Nephron (organoid): Measurements from ENCODE around the gene LPCAT2.

Source experiments
- H3K27ac Mint-ChIP-seq, 3 experiments: 2 replicates each; pipeline ENCODE4 v1.8.0; 2020; ENCODE audit warnings: mixed read lengths in 3 of 3, mild to moderate bottlenecking in 2 of 3, moderate library complexity in 1 of 3
- H3K27me3 Mint-ChIP-seq: 2 replicates; pipeline ENCODE4 v1.8.0; 2021; ENCODE audit warnings: low read depth, mild to moderate bottlenecking, moderate library complexity, mixed read lengths
- H3K36me3 Mint-ChIP-seq: 2 replicates; pipeline ENCODE4 v1.8.0; 2020; ENCODE audit warnings: low read depth, mixed read lengths
- H3K4me1 Mint-ChIP-seq: 2 replicates; pipeline ENCODE4 v1.8.0; 2020; ENCODE audit warnings: mixed read lengths
- H3K4me3 Mint-ChIP-seq, 3 experiments: 2 replicates each; pipeline ENCODE4 v1.8.0; 2020; ENCODE audit warnings: mild to moderate bottlenecking in 3 of 3, mixed read lengths in 3 of 3, moderate library complexity in 2 of 3
- H3K9me3 Mint-ChIP-seq: 2 replicates; pipeline ENCODE4 v1.8.0; 2020; ENCODE audit warnings: mixed read lengths
- TF ChIP-seq, protein P1 (sequence below), 3 experiments: fragments of 200-600 bp; sonication (generic); IDR thresholded peaks; one replicate each; pipeline ENCODE4 v1.5.0; 2021; ENCODE audit warnings: antibody characterized with exemption in 3 of 3; ENCODE audit not compliant: unreplicated experiment in 3 of 3

LPCAT2 gene

GRCh38 chr16:55622930-55623561 is 114.2 kb downstream of the LPCAT2 start:
- TF ChIP-seq, protein P1, sequence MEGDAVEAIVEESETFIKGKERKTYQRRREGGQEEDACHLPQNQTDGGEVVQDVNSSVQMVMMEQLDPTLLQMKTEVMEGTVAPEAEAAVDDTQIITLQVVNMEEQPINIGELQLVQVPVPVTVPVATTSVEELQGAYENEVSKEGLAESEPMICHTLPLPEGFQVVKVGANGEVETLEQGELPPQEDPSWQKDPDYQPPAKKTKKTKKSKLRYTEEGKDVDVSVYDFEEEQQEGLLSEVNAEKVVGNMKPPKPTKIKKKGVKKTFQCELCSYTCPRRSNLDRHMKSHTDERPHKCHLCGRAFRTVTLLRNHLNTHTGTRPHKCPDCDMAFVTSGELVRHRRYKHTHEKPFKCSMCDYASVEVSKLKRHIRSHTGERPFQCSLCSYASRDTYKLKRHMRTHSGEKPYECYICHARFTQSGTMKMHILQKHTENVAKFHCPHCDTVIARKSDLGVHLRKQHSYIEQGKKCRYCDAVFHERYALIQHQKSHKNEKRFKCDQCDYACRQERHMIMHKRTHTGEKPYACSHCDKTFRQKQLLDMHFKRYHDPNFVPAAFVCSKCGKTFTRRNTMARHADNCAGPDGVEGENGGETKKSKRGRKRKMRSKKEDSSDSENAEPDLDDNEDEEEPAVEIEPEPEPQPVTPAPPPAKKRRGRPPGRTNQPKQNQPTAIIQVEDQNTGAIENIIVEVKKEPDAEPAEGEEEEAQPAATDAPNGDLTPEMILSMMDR (IDR thresholded peaks at IDR 0.05; ENCODE audit: unreplicated experiment in 3 of 3), result no peak
- Mint-ChIP-seq H3K27me3 (peaks cover 21% of the 10 kb centered on the region), H3K4me1 (no peaks in the 10 kb centered on the region), H3K4me3 (no peak overlapping the region), H3K9me3 (peaks cover 18% of the 10 kb centered on the region), H3K36me3 (no peaks in the 10 kb centered on the region), H3K27ac (no peak overlapping the region)

- no peaks in the 10 kb centered on the region for H3K36me3 Mint-ChIP-seq
- TF ChIP-seq, protein P1 (IDR thresholded peaks at IDR 0.05; ENCODE audit: unreplicated experiment in 3 of 3), result no peak
- no peak overlapping the region for H3K27ac Mint-ChIP-seq
- H3K9me3 Mint-ChIP-seq, result peaks cover 12% of the 10 kb centered on the region
- H3K4me1 Mint-ChIP-seq, result no peaks in the 10 kb centered on the region
- no peak overlapping the region for H3K4me3 Mint-ChIP-seq
- H3K27me3 Mint-ChIP-seq, result peaks cover 15% of the 10 kb centered on the region
Measured at GRCh38 chr16:55623640-55624039, 114.8 kb downstream of the LPCAT2 start.

- TF ChIP-seq, protein P1 (IDR thresholded peaks at IDR 0.05; ENCODE audit: unreplicated experiment in 3 of 3), result no peak
- no peaks in the 10 kb centered on the region for H3K36me3 Mint-ChIP-seq
- peaks cover 8% of the 10 kb centered on the region for H3K27me3 Mint-ChIP-seq
- H3K4me1 Mint-ChIP-seq, result no peaks in the 10 kb centered on the region
- H3K27ac Mint-ChIP-seq, result no peak overlapping the region
- H3K9me3 Mint-ChIP-seq, result peaks cover 6% of the 10 kb centered on the region
- H3K4me3 Mint-ChIP-seq, result no peak overlapping the region
Measured at GRCh38 chr16:55624696-55625095, 115.8 kb downstream of the LPCAT2 start.

DNA sequence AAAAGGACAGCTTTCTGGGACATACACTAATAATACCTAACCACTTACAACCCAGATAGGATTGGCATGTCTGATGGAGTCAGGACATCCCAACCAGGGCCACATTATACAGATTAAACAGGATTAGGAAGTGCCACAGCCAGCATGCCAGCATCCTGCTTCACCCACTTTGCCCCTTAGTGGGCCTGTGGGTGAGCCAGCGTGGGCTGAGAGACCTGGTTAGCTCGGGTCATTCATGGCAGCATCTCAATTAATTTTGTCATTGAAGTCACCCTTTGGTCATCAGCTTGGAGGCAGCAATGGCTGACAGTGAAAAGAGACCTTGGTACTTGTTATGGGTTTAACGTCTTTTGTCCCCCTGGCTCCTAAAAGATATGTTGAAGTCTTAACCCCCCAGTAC is 117.0 kb downstream of the LPCAT2 start:
- Mint-ChIP-seq H3K27me3 (peaks cover 8% of the 10 kb centered on the region), H3K36me3 (no peaks in the 10 kb centered on the region), H3K4me1 (no peaks in the 10 kb centered on the region), H3K27ac (no peak overlapping the region), H3K9me3 (peaks cover 3% of the 10 kb centered on the region), H3K4me3 (no peak overlapping the region)
- TF ChIP-seq, protein P1 (IDR thresholded peaks at IDR 0.05; ENCODE audit: unreplicated experiment in 3 of 3), result no peak

- H3K27me3 Mint-ChIP-seq, result peaks cover 11% of the 10 kb centered on the region
- TF ChIP-seq, protein P1 (IDR thresholded peaks at IDR 0.05; ENCODE audit: unreplicated experiment in 3 of 3), result no peak
- H3K4me3 Mint-ChIP-seq, result no peak overlapping the region
- no peaks in the 10 kb centered on the region for H3K36me3 Mint-ChIP-seq
- no peak overlapping the region for H3K27ac Mint-ChIP-seq
- peaks cover 12% of the 10 kb centered on the region for H3K9me3 Mint-ChIP-seq
- no peaks in the 10 kb centered on the region for H3K4me1 Mint-ChIP-seq
Measured at GRCh38 chr16:55628306-55628968, 119.6 kb downstream of the LPCAT2 start.

DNA sequence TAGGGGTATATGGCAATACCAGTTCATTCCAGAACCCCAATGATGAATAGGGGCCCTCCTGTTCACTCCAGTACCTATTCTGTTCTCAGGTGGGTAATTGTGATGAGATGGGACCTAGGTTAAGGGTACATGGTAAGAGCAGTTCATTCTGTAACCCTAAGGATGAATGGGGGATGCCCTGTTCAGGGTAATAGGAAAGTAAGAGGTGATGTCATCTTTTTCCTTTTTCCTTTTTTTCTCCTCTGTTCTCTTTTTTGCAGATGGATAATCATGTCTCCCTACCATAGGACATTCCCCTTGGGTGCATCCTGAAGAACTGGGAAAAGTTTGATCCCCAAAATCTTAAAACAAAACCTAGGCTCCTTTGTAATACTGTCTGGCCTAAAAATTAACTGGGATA is 121.9 kb downstream of the LPCAT2 start:
- Mint-ChIP-seq H3K9me3 (peaks cover 14% of the 10 kb centered on the region), H3K36me3 (no peaks in the 10 kb centered on the region), H3K27me3 (peaks cover 7% of the 10 kb centered on the region), H3K4me1 (no peaks in the 10 kb centered on the region), H3K27ac (no peak overlapping the region), H3K4me3 (no peak overlapping the region)
- TF ChIP-seq, protein P1 (IDR thresholded peaks at IDR 0.05; ENCODE audit: unreplicated experiment in 3 of 3), result no peak
